ENCODE results near the gene KCNQ1.

KCNQ1 gene

GRCh38 chr11:2689651-2690575, 245.1 kb downstream of the KCNQ1 start:
- no peak for DNase-seq

GRCh38 chr11:2690596-2691354, 246.0 kb downstream of the KCNQ1 start:
- DNase-seq: no peak

- DNase-seq: no peak
Measured at GRCh38 chr11:2691355-2691761, 246.6 kb downstream of the KCNQ1 start.

- no peak for DNase-seq
Measured at GRCh38 chr11:2691991-2692875, 247.4 kb downstream of the KCNQ1 start.

GRCh38 chr11:2693271-2694261, 248.8 kb downstream of the KCNQ1 start:
- no peak for DNase-seq

GRCh38 chr11:2694495-2694894, 249.7 kb downstream of the KCNQ1 start:
- DNase-seq: no peak

GRCh38 chr11:2694995-2695939, 250.5 kb downstream of the KCNQ1 start:
- DNase-seq: no peak

- no peak for DNase-seq
Measured at GRCh38 chr11:2696455-2696854, 251.6 kb downstream of the KCNQ1 start.

GRCh38 chr11:2697866-2698265, 253.1 kb downstream of the KCNQ1 start:
- no peak for DNase-seq

- no peak for DNase-seq
Measured at GRCh38 chr11:2698386-2699184, 253.8 kb downstream of the KCNQ1 start.

GRCh38 chr11:2699185-2699530, 254.3 kb downstream of the KCNQ1 start:
- no peak for DNase-seq

GRCh38 chr11:2699531-2700414, 255.0 kb downstream of the KCNQ1 start, which contains the start of gene KCNQ1OT1:
Gene KCNQ1OT1, minus strand, starts transcription at chr11:2699994.
- peak; percentile 92 for DNase-seq

- DNase-seq: peak; percentile 26
Measured at GRCh38 chr11:2700415-2701211, 255.8 kb downstream of the KCNQ1 start.

- DNase-seq: no peak
Measured at GRCh38 chr11:2701230-2701629, 256.4 kb downstream of the KCNQ1 start.

- no peak for DNase-seq
Measured at GRCh38 chr11:2701898-2702434, 257.2 kb downstream of the KCNQ1 start.

- no peak for DNase-seq
Measured at GRCh38 chr11:2702771-2703362, 258.1 kb downstream of the KCNQ1 start.
